KBM-7 (cell line): Measurements from ENCODE around the gene RPTOR.

Experiments
- DNase-seq: peaks from one replicate; pipeline ENCODE4 v3.0.0-alpha.2; 2015
- in situ Hi-C: fragments of 300-500 bp; cut with MboI; formaldehyde crosslinking; loops from 2 replicates; pipeline ENCODE4 v1.14.3; 2020; ENCODE audit warnings: low sequenced_read_pairs, low pct_unique_long_range_greater_than_20kb, mixed read lengths

RPTOR gene

DNA sequence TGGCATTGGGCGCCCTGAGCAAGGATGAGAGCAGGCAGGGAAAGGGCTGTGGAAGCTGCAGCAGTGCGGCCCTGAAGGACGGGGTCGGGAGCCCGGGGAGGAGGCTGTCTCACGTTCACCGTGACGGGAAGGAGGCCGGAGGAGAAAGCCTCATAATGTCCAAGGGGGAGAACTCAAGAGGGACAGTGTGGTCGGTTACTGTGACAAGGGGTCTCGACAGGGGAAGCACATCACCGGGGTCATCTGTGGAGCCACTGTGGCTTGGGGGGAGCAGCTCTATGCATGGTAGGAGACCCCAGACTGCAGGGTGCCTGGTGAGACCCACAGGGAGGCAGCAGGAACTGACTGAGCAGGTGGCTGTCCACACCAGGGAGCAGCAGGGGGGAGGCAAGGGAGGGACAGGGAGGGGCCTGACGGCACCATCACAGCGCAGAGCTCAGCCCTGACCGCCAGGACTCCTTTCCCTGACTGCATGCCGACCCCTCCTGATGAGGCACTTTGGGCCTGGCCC, 292.4 kb downstream of the RPTOR start:
- in situ Hi-C loops: no loop called here
- no peak for DNase-seq

GRCh38 chr17:80837711-80838110, 293.1 kb downstream of the RPTOR start:
- DNase-seq: no peak
- in situ Hi-C loops: no loop called here

DNA sequence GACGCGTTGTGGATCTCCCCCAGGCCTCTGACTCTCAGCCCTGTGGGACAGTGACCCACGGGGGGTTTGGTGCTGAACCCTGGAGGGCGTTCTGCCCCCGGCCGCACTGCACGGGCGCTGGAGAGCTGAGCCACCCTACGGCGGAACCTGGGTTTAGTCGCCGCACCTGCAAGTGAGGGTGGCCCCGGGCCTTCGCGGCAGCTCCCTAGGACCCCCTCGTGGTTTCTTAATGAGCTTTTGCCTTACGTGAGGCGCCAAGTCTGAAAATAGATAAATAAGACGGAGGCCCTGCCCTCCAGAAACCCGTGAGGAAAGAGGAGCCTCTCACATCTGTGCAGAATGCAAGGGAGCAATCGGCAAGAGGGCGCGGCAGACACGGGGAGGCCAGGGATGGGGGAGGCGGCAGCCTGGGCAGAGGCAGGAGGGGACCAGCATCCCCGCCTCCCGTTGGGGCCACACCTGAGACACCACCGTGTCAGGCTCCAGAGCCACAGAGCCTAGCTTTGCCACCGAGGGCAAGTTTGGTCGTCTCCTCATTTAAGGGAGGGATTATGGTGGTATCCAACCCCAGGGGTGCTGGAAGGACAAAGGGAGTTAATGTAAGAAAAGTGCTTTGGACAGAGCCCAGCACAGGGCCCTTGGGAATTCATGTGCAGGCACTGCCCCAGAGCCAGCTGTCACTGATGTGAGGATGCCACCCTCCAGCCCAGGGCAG, 293.8 kb downstream of the RPTOR start:
- in situ Hi-C loops: no loop called here

GRCh38 chr17:80839026-80839345, 294.3 kb downstream of the RPTOR start:
- in situ Hi-C loops: no loop called here

More for the DNA sequence above, 293.8 kb downstream of the RPTOR start:
- no peak for DNase-seq

GRCh38 chr17:80839511-80839941, 294.9 kb downstream of the RPTOR start:
- in situ Hi-C loops: no loop called here
- DNase-seq: no peak

More at GRCh38 chr17:80839026-80839345, 294.3 kb downstream of the RPTOR start:
- DNase-seq: no peak

DNA sequence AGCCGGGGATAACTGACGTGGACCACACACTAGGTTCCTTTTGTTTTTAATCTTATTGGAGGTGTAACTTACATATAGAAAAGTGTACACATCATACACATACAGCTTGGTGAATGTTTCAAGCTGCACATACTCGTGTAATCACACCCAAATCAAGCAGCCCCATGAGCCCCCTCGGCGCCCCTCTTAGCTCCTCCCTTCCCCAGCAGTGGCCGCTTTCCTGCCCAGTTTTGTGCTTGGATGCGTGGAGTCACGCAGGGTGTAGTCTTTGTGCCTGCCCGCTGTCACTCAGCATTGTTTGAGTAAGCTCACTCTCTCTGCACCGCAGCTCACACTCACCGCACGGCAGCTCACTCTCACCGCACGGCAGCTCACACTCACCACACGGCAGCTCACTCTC, 295.3 kb downstream of the RPTOR start:
- in situ Hi-C loops: no loop called here
- DNase-seq: no peak

GRCh38 chr17:80842456-80843013, 297.9 kb downstream of the RPTOR start:
- in situ Hi-C loops: no loop called here
- DNase-seq: no peak

DNA sequence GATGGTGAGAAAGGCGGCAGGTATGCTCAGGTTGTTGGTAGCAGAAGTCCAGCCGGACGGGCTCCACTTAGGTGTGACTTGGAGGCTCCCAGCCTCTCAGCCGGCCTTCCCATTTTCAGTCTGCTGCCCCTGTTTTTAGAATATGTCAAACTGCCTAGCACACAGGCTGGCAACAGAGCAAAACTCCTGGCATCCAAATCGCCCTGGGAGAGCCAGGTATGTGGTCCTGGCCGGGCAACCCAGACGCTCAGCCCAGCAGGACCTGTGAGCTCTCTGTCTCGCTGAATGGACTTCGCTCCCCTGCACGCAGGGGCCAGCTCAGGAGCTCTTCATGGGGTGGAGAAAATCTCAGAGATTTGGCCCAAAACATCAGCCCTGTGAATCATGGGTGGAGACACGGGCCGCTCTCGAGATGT, 299.1 kb downstream of the RPTOR start:
- DNase-seq: no peak
- in situ Hi-C loops: no loop called here

DNA sequence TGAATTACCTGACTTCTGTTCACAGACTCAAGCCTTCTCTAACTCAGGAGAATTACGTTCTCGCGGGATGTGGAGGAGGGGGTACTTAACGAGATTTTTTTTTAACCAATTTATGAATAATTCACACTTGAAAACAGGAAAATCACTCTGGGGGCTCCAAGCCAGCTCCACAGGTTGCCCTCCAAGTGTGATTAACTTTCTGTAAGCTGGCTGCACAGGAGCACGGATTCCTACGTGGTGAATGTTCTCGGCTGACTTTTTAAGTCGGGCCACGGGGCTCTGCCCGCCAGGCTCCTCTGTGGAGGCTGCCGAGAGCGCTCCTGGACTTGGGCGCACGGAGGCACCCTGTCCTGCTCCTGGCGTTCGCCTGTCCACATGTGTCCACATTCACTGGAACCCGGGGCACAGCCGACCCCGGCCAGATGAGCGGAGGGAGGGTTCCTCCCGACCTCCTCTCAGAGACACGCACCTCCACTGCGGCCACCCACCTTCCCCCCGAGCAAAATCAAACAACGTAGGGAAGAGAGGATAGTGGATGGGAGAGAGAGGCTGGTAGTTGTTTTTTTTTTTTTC, 299.9 kb downstream of the RPTOR start:
- in situ Hi-C loops: no loop called here
- DNase-seq: no peak

- no peak for DNase-seq
- in situ Hi-C loops: no loop called here
Measured at GRCh38 chr17:80845069-80845862, 300.6 kb downstream of the RPTOR start.

- in situ Hi-C loops: no loop called here
- DNase-seq: no peak
Measured at GRCh38 chr17:80845863-80846671, 301.4 kb downstream of the RPTOR start.

DNA sequence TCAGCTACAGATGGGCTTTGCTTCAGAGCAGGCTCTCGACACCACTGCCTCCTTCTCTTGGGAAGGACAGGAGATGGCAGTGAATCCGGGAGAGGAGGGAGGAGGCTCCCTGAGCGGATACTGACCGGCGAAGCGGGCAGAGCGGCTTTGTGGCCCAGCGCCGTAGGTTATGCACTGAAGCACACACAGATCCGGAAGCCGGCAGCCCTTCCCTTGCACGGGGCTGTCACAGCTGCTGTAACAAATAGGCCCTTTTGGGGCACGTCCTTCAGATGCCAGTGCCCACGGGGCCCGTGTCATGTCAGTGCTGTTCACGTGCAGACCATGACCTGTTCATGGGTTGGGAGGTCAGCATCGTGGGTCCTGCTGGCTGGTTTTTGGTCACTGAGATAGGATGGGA, 302.3 kb downstream of the RPTOR start:
- DNase-seq: no peak
- in situ Hi-C loops: no loop called here

- DNase-seq: no peak
- in situ Hi-C loops: no loop called here
Measured at GRCh38 chr17:80847496-80848230, 303.0 kb downstream of the RPTOR start.

GRCh38 chr17:80848449-80849102, 303.9 kb downstream of the RPTOR start:
- in situ Hi-C loops: no loop called here
- DNase-seq: no peak

DNA sequence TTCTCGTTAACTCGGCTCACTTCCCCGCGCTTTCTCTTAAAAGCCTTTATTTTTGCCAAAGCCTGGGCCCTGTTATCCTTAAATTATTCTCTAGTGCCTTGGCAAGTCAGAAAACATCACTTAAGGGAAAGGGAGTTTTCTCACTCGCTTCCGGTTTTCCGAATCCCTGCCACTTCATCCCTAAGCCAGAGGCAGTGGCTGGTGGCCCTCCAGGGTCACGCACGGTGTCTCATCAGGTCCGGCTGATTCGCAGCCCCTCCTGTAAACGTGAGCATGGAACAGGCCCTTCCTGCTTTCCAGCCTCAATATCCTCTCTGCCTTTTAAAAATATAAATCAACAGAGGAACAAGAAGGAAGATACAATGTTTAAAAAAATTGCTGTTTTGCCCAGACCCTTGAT, 304.5 kb downstream of the RPTOR start:
- in situ Hi-C loops: no loop called here
- no peak for DNase-seq

DNA sequence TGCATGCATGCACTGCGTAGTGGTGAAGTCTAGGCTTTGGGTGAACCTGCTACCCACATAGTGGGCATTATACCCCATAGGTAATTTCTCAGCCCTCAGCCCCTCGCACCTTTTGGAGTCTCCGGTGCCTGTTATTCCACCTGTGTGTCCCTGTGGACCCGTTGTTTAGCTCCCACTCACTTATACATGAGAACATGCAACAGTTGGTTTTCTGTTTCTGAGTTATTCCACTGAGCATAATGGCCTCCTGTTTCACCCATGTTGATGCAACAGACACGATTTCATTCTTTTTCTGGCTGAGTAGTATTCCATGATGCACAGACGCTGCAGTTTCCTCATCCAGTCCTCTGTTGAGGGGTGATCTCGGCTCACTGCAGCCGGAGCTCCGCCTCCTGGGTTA, 305.5 kb downstream of the RPTOR start:
- in situ Hi-C loops: no loop called here
- DNase-seq: no peak

- in situ Hi-C loops: no loop called here
- no peak for DNase-seq
Measured at GRCh38 chr17:80850817-80851216, 306.2 kb downstream of the RPTOR start.
